Measurements from ENCODE around the gene STAB2.

DNA sequence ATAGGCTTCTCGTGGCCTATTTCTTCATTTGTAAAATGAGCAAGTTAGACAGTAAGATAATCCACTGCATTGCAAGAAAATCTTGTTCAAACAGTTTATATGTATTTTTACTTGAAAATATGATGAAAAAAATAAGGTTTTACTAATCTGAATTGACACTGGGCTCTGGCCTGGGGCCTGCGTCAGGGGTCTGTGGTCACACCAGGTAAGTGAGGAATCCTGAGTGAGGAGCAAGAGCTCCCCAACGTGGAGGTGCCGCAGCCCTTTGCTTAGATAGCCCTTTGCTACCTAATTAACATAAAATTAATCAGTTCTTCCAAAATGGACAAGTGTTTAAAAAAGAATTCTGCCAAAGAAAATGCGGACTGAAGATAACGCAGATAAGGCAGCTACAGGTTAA lies 39.1 kb upstream of the STAB2 start:
- TF ChIP-seq CREB1 (IDR thresholded peaks at IDR 0.05) = no peak
- TF ChIP-seq SUZ12 (IDR thresholded peaks at IDR 0.05; ENCODE audit: low read length) = no peak
- no peak for TF ChIP-seq POLR2A (IDR thresholded peaks at IDR 0.05; ENCODE audit: control extremely low read depth in 1 of 2, low read depth in 2 of 2, low read length in 2 of 2)
- no peak for TF ChIP-seq RBBP5 (IDR thresholded peaks at IDR 0.05; ENCODE audit: borderline replicate concordance, low read depth, low read length)
- TF ChIP-seq, protein P1, sequence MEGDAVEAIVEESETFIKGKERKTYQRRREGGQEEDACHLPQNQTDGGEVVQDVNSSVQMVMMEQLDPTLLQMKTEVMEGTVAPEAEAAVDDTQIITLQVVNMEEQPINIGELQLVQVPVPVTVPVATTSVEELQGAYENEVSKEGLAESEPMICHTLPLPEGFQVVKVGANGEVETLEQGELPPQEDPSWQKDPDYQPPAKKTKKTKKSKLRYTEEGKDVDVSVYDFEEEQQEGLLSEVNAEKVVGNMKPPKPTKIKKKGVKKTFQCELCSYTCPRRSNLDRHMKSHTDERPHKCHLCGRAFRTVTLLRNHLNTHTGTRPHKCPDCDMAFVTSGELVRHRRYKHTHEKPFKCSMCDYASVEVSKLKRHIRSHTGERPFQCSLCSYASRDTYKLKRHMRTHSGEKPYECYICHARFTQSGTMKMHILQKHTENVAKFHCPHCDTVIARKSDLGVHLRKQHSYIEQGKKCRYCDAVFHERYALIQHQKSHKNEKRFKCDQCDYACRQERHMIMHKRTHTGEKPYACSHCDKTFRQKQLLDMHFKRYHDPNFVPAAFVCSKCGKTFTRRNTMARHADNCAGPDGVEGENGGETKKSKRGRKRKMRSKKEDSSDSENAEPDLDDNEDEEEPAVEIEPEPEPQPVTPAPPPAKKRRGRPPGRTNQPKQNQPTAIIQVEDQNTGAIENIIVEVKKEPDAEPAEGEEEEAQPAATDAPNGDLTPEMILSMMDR (IDR thresholded peaks at IDR 0.05; ENCODE audit: control extremely low read depth in 1 of 3, insufficient read depth in 1 of 3, low read depth in 1 of 3, low read length in 3 of 3) = peak in 2 of 3 experiments; percentile 17 to 34; a peak in 3 of 4 replicates
- TF ChIP-seq CHD1 (IDR thresholded peaks at IDR 0.05; ENCODE audit: low read depth, low read length) = no peak
- TF ChIP-seq TAF7 (optimal IDR thresholded peaks at IDR 0.05; ENCODE audit: borderline replicate concordance, low read depth, low read length) = no peak
- TF ChIP-seq, protein P2, sequence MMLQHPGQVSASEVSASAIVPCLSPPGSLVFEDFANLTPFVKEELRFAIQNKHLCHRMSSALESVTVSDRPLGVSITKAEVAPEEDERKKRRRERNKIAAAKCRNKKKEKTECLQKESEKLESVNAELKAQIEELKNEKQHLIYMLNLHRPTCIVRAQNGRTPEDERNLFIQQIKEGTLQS (IDR thresholded peaks at IDR 0.05; ENCODE audit: insufficient read depth, low read depth, low read length) = no peak
- no peak for TF ChIP-seq TAF1 (IDR thresholded peaks at IDR 0.05; ENCODE audit: low read depth, low read length)
- TF ChIP-seq CBX8 (IDR thresholded peaks at IDR 0.05; ENCODE audit: borderline replicate concordance, low read depth, low read length) = no peak
- TF ChIP-seq JUN (IDR thresholded peaks at IDR 0.05; ENCODE audit: low read depth, low read length) = no peak
